HepG2 (cell line): ENCODE data around the gene C1QTNF3. TPM values are rescaled to one million over a fixed set of nuclear protein-coding genes. Genes with fewer than 3 reads are reported as not detected.

Experiments
- ATAC-seq: fragments of 200-7000 bp; cut with Tn5 transposase; 3 replicates; pipeline ENCODE4 v1.9.1; 2020; ENCODE audit warnings: mild to moderate bottlenecking, moderate library complexity
- BruUV-seq: library from RNA; stranded (reverse); fragments of 400-500 nt; replicated peaks from 2 replicates; lab custom pipeline; 2021; lab: Mats Ljungman, UMichigan
- CTCF ChIA-PET: fragments of 300-600 bp; formaldehyde crosslinking; extraction: SDS; loops from one replicate; lab custom pipeline; 2021; ENCODE audit warnings: low total read pairs, inconsistent platforms, low intra/inter-chr PET ratio; lab: Yijun Ruan, JAX
- POLR2A ChIA-PET: fragments of 350-600 bp; sonication (Branson Sonifier 250); formaldehyde crosslinking; loops from one replicate; lab custom pipeline; 2020; ENCODE audit warnings: antibody characterized with exemption, inconsistent platforms; lab: Yijun Ruan, JAX
- DNase-seq: peaks from one replicate; pipeline ENCODE4 v3.0.0-alpha.2; 2015; ENCODE audit warnings: low spot score
- FAIRE-seq: peaks from 3 replicates; lab custom pipeline; 2011; peaks lifted over from hg19 to GRCh38; lab: Jason Lieb, UNC
- H2AFZ ChIP-seq: one replicate; pipeline ENCODE4 v1.6.1; 2011; ENCODE audit warnings: low read length, inconsistent platforms
- H3K27ac ChIP-seq: fragments of 300-600 bp; 3 replicates; pipeline ENCODE4 v1.8.0; 2011; ENCODE audit warnings: mixed run types, mild to moderate bottlenecking, mixed read lengths, low read length, inconsistent platforms; ENCODE audit not compliant: insufficient read depth; ENCODE audit errors: extremely low read length
- H3K27me3 ChIP-seq, 2 experiments: fragments of 200-600 bp in 1 of 2; 2 replicates in 1 of 2; 3 replicates in 1 of 2; pipeline versions ENCODE4 v1.6.0 to v1.8.0; 2011; ENCODE audit warnings: low read length in 2 of 2, mild to moderate bottlenecking in 2 of 2, moderate library complexity in 2 of 2, inconsistent platforms in 1 of 2; ENCODE audit not compliant: insufficient read depth in 2 of 2, control insufficient read depth in 1 of 2
- H3K36me3 ChIP-seq, 2 experiments: fragments of 200-600 bp in 1 of 2; replicated peaks in 1 of 2; 2 replicates in 1 of 2; 3 replicates in 1 of 2; pipeline versions ENCODE4 v1.5.1 to v1.8.0; 2011; ENCODE audit warnings: low read length in 2 of 2, inconsistent platforms in 1 of 2; ENCODE audit not compliant: insufficient read depth in 2 of 2, control insufficient read depth in 1 of 2
- H3K4me1 ChIP-seq: 2 replicates; pipeline ENCODE4 v1.5.1; 2012; ENCODE audit warnings: low read length, inconsistent platforms; ENCODE audit not compliant: insufficient read depth
- H3K4me2 ChIP-seq: 2 replicates; pipeline ENCODE4 v1.6.0; 2011; ENCODE audit warnings: low read depth, low read length, inconsistent platforms
- H3K4me3 ChIP-seq, 3 experiments: fragments of 200-600 bp in 1 of 3; sonication (generic), shearing (Covaris generic) in 1 of 3; replicated peaks in 1 of 3; 2 replicates each; pipeline ENCODE4 v1.5.1; 2011 to 2016; ENCODE audit warnings: low read length in 3 of 3, inconsistent platforms in 2 of 3, low read depth in 2 of 3, mild to moderate bottlenecking in 2 of 3, control low read depth in 1 of 3, mixed read lengths in 1 of 3; ENCODE audit not compliant: insufficient read depth in 1 of 3
- H3K79me2 ChIP-seq: one replicate; pipeline ENCODE4 v1.6.1; 2011; ENCODE audit warnings: low read length, inconsistent platforms; ENCODE audit not compliant: insufficient read depth
- H3K9ac ChIP-seq: 2 replicates; pipeline ENCODE4 v1.6.0; 2011; ENCODE audit warnings: mild to moderate bottlenecking, low read depth, low read length, inconsistent platforms; ENCODE audit not compliant: insufficient read depth
- H3K9me3 ChIP-seq: 2 replicates; pipeline ENCODE4 v1.5.1; 2012; ENCODE audit warnings: mild to moderate bottlenecking, low read length
- H4K20me1 ChIP-seq: 2 replicates; pipeline ENCODE4 v1.6.0; 2011; ENCODE audit warnings: inconsistent platforms, mild to moderate bottlenecking, low read length, moderate library complexity; ENCODE audit not compliant: insufficient read depth
- HIVEP1 ChIP-seq: sonication (generic); formaldehyde crosslinking; IDR thresholded peaks from 2 replicates; pipeline ENCODE4 v1.4.0; 2020; ENCODE audit warnings: mild to moderate bottlenecking, missing genetic modification reagents
- HMG20A ChIP-seq: IDR thresholded peaks from 2 replicates; pipeline ENCODE4 v1.6.1; 2016; ENCODE audit warnings: borderline replicate concordance
- MBD4 ChIP-seq: IDR thresholded peaks from 2 replicates; pipeline ENCODE4 v1.6.1; 2012; ENCODE audit warnings: low read length, inconsistent platforms, borderline replicate concordance
- POLR2G ChIP-seq: fragments of 200-400 bp; formaldehyde crosslinking; IDR thresholded peaks from 2 replicates; pipeline ENCODE4 v1.6.1; 2018; ENCODE audit warnings: mild to moderate bottlenecking, low read depth, low read length, moderate library complexity
- TOPORS ChIP-seq: sonication (generic); formaldehyde crosslinking; IDR thresholded peaks from 2 replicates; pipeline ENCODE4 v1.8.0; 2023; ENCODE audit warnings: mild to moderate bottlenecking, missing genetic modification reagents
- ZBTB39 ChIP-seq: sonication (generic); formaldehyde crosslinking; IDR thresholded peaks from 2 replicates; pipeline ENCODE4 v1.5.0; 2020; ENCODE audit warnings: missing genetic modification reagents
- ZMAT3 ChIP-seq: sonication (generic); formaldehyde crosslinking; conservative IDR thresholded peaks from 2 replicates; pipeline ENCODE4 v1.7.0; 2021; ENCODE audit warnings: missing genetic modification reagents
- ZNF224 ChIP-seq: sonication (generic); formaldehyde crosslinking; IDR thresholded peaks from 2 replicates; pipeline ENCODE4 v1.5.0; 2020; ENCODE audit warnings: mild to moderate bottlenecking, missing genetic modification reagents
- ZNF430 ChIP-seq: sonication (generic); formaldehyde crosslinking; IDR thresholded peaks from 2 replicates; pipeline ENCODE4 v1.9.0; 2021; ENCODE audit warnings: mild to moderate bottlenecking, missing genetic modification reagents
- ZNF761 ChIP-seq: sonication (generic); formaldehyde crosslinking; conservative IDR thresholded peaks from 2 replicates; pipeline ENCODE4 v1.4.0; 2020; ENCODE audit warnings: mild to moderate bottlenecking, missing genetic modification reagents
- WGBS: methylation state at CpG from one replicate; pipeline ENCODE4 v1.1.6; 2017; ENCODE audit warnings: low lambda C conversion rate; 5-methylcytosine and 5-hydroxymethylcytosine counted together
- in situ Hi-C: cut with HindIII; loops from 2 replicates; pipeline ENCODE4 v1.10.0; 2017; ENCODE audit warnings: low pct_unique_long_range_greater_than_20kb; ENCODE audit not compliant: extremely low pct_ligation_motif_present
- intact Hi-C: fragments of 100-400 bp; cut with micrococcal nuclease; formaldehyde crosslinking; loops from one replicate; pipeline ENCODE4 v1.10.0; 2022; ENCODE audit not compliant: unreplicated experiment
- polyA plus RNA-seq, 8 experiments: library from polyadenylated mRNA; depleted of rRNA in 3 of 8; stranded (reverse) in 7 of 8; unstranded in 1 of 8; fragments of >200 nt; fragmentation: Illumina TruSeq in 4 of 8; extraction: Trizol in 4 of 8; gene quantifications; 2 replicates each; pipeline versions ENCODE4 v1.2.1 to v1.2.3, GENCODE V29; 2011 to 2016; ENCODE audit warnings: low read depth in 4 of 8, missing spikeins in 1 of 8, mixed read lengths in 1 of 8; ENCODE audit not compliant: insufficient read depth in 1 of 8
- total RNA-seq, 5 experiments: library from RNA; depleted of rRNA; stranded (reverse); fragments of >200 nt; fragmentation: Illumina TruSeq; extraction: Trizol; gene quantifications; 2 replicates each; pipeline ENCODE4 v1.2.3, GENCODE V29; 2016; ENCODE audit warnings: low read depth in 1 of 5

C1QTNF3 gene
- total and polyA plus RNA-seq, 2 of the 13 experiments (the other 11 are each of a cell fraction or from before 2014, with no cell fraction given): 3.3 to 10.8 TPM

GRCh38 chr5:34057569-34057968 is 14.6 kb upstream of the C1QTNF3 start:
- Histone ChIP-seq H2AFZ (no peak overlapping the region), H3K9me3 (peaks cover 6% of the 10 kb centered on the region; the same call in 1 of the 2 replicates), H3K36me3 (peaks cover 2 to 5% of the 10 kb centered on the region in 2 experiments; a peak in 3 of 5 replicates), H3K4me1 (peaks cover 20% of the 10 kb centered on the region), H3K27me3 (no peaks in the 10 kb centered on the region; a peak in 1 of 5 replicates), H3K79me2 (no peaks in the 10 kb centered on the region), H4K20me1 (no peaks in the 10 kb centered on the region), H3K4me2 (no peak overlapping the region), H3K4me3 (no peak overlapping the region), H3K27ac (no peak overlapping the region), H3K9ac (no peak overlapping the region)
- FAIRE-seq: no peak
- ChIA-PET CTCF (no interaction called here), POLR2A (no interaction called here)
- ATAC-seq: no peak
- intact Hi-C loops: no loop called here
- 90% methylated on average over 4 of the region's 5 CpGs for whole genome bisulfite sequencing
- no peak for DNase-seq
- in situ Hi-C loops: no loop called here
- no peak for TF ChIP-seq TOPORS
- no peak for TF ChIP-seq ZBTB39 (CRISPR knock-in tag)
- no peak for TF ChIP-seq HIVEP1 (CRISPR knock-in tag)
- TF ChIP-seq ZNF430: no peak
- no peak for TF ChIP-seq MBD4
- TF ChIP-seq ZNF761: no peak
- no peak for TF ChIP-seq HMG20A (CRISPR knock-in tag)
- TF ChIP-seq POLR2G: no peak
- TF ChIP-seq ZMAT3 (CRISPR knock-in tag): no peak
- TF ChIP-seq ZNF224 (CRISPR knock-in tag): no peak
- BruUV-seq: no TSS peak
